Measurements from ENCODE around the gene PAXX.

DNA sequence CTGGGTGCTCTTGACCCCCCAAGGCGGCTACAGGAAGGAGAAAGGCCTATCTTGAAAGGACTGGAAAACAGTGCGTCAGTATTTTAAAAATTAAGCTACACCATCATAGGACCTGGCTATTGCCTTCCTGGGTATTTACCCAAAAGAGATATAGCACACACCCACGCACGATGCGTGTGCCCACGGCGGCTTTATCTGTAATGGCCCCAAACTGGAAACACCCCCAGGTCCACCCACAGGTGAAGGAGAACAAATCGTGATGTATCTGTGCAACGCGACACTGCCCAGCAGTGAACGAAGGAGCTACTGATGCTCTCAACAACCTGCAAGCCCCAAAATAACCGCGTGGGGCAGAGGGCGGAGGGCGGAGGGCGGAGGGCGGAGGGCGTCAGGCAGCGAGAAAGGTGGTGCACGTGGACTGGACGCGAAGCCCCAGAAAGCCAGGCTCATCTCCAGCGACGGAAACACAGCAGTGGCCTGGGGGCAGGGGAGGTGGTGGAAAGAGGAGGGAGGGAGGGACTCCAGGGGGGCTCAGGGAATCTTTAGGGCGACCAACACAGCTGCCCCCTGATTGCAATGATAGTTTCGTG lies 27.3 kb upstream of the PAXX start:
- TF ChIP-seq, protein P1, sequence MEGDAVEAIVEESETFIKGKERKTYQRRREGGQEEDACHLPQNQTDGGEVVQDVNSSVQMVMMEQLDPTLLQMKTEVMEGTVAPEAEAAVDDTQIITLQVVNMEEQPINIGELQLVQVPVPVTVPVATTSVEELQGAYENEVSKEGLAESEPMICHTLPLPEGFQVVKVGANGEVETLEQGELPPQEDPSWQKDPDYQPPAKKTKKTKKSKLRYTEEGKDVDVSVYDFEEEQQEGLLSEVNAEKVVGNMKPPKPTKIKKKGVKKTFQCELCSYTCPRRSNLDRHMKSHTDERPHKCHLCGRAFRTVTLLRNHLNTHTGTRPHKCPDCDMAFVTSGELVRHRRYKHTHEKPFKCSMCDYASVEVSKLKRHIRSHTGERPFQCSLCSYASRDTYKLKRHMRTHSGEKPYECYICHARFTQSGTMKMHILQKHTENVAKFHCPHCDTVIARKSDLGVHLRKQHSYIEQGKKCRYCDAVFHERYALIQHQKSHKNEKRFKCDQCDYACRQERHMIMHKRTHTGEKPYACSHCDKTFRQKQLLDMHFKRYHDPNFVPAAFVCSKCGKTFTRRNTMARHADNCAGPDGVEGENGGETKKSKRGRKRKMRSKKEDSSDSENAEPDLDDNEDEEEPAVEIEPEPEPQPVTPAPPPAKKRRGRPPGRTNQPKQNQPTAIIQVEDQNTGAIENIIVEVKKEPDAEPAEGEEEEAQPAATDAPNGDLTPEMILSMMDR (optimal IDR thresholded peaks at IDR 0.05 in 1 of 3, IDR thresholded peaks at IDR 0.05 in 1 of 3, conservative IDR thresholded peaks at IDR 0.05 in 1 of 3; ENCODE audit: extremely low read depth in 1 of 3, insufficient read depth in 2 of 3, low read length in 3 of 3), result no peak
- TF ChIP-seq EZH2 (IDR thresholded peaks at IDR 0.05; ENCODE audit: low read length), result no peak
